Type B pancreatic cell (in vitro differentiated cells): Measurements from ENCODE around the gene CAPN15. TPM values are rescaled to one million over a fixed set of nuclear protein-coding genes. Genes with fewer than 3 reads are reported as not detected.

Experiments
- DNase-seq: peaks from one replicate; pipeline ENCODE4 v3.0.0; 2021; ENCODE audit warnings: mixed read lengths; ENCODE audit not compliant: unreplicated experiment; ENCODE audit errors: extremely low spot score
- H3K27ac Mint-ChIP-seq: 2 replicates; pipeline ENCODE4 v1.8.0; 2021; ENCODE audit warnings: mild to moderate bottlenecking, mixed read lengths
- H3K27me3 Mint-ChIP-seq: 2 replicates; pipeline ENCODE4 v1.8.0; 2021; ENCODE audit warnings: mixed read lengths
- H3K36me3 Mint-ChIP-seq: 2 replicates; pipeline ENCODE4 v1.8.0; 2021; ENCODE audit warnings: mixed read lengths
- H3K4me1 Mint-ChIP-seq: one replicate; pipeline ENCODE4 v1.8.0; 2021; ENCODE audit warnings: mixed read lengths; ENCODE audit not compliant: unreplicated experiment
- H3K4me3 Mint-ChIP-seq: 2 replicates; pipeline ENCODE4 v1.8.0; 2021; ENCODE audit warnings: mild to moderate bottlenecking, mixed read lengths
- H3K9me3 Mint-ChIP-seq: 2 replicates; pipeline ENCODE4 v1.8.0; 2021; ENCODE audit warnings: mixed read lengths
- total RNA-seq: library from RNA; stranded (reverse); gene quantifications from 2 replicates; pipeline ENCODE4 v1.2.1, GENCODE V29; 2021; ENCODE audit warnings: low replicate concordance
- TF ChIP-seq, protein P1 (sequence below): fragments of 200-600 bp; sonication (generic); conservative IDR thresholded peaks from 2 replicates; pipeline ENCODE4 v1.5.0; 2021; ENCODE audit warnings: antibody characterized with exemption, mild to moderate bottlenecking

Gene CAPN15
- total RNA-seq, 1 donor from 2014 or later: 52.3 TPM

DNA sequence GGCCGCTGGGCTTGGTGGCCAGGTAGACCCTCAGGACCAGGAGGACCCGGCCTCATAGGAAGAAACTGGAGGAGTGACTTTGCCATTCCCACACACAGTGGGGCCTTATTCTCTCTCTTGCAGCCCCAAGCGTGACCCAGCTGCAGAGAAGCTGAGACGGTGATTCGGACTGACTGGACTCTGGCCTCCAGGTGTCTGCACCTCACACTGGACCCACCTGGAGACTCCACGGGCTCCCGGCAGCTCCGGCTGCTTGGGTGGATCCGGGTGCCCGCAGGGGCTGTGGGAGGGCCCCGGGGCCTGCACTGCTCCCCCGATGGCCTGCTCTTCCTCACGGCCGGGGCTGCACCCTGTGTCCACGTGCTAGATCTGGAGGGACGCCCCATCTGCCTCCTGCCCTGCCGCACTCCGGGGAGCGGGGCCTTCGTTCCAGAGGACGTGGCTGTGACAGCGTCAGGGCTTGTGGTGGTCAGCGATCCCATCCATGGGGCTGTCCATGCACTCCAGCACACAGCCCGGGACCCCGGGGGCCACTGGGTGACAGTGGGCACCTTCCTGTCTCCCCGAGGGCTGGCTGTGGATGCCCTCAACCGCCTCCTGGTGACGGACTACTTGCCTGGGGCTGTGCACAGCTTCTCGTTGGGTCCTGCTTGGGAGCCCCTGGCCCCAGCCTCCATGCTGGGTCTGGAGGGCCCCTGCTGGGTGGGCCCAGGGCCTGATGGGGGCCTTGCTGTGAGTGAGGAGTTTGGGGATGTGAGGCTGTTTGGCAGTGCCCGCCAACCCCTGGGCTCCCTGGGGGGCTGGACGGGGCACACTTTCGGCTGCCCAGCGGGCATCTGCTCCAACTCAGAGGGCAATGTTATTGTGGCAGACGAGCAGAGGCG lies 40.1 kb downstream of the CAPN15 start:
- peaks cover 2% of the 10 kb centered on the region for H3K27me3 Mint-ChIP-seq
- no peaks in the 10 kb centered on the region for H3K36me3 Mint-ChIP-seq
- TF ChIP-seq, protein P1, sequence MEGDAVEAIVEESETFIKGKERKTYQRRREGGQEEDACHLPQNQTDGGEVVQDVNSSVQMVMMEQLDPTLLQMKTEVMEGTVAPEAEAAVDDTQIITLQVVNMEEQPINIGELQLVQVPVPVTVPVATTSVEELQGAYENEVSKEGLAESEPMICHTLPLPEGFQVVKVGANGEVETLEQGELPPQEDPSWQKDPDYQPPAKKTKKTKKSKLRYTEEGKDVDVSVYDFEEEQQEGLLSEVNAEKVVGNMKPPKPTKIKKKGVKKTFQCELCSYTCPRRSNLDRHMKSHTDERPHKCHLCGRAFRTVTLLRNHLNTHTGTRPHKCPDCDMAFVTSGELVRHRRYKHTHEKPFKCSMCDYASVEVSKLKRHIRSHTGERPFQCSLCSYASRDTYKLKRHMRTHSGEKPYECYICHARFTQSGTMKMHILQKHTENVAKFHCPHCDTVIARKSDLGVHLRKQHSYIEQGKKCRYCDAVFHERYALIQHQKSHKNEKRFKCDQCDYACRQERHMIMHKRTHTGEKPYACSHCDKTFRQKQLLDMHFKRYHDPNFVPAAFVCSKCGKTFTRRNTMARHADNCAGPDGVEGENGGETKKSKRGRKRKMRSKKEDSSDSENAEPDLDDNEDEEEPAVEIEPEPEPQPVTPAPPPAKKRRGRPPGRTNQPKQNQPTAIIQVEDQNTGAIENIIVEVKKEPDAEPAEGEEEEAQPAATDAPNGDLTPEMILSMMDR: no peak
- H3K4me1 Mint-ChIP-seq: peaks cover 23% of the 10 kb centered on the region
- H3K27ac Mint-ChIP-seq: no peak overlapping the region
- peak overlapping the region; percentile 54 for H3K4me3 Mint-ChIP-seq
- DNase-seq: no peak
- H3K9me3 Mint-ChIP-seq: no peaks in the 10 kb centered on the region

DNA sequence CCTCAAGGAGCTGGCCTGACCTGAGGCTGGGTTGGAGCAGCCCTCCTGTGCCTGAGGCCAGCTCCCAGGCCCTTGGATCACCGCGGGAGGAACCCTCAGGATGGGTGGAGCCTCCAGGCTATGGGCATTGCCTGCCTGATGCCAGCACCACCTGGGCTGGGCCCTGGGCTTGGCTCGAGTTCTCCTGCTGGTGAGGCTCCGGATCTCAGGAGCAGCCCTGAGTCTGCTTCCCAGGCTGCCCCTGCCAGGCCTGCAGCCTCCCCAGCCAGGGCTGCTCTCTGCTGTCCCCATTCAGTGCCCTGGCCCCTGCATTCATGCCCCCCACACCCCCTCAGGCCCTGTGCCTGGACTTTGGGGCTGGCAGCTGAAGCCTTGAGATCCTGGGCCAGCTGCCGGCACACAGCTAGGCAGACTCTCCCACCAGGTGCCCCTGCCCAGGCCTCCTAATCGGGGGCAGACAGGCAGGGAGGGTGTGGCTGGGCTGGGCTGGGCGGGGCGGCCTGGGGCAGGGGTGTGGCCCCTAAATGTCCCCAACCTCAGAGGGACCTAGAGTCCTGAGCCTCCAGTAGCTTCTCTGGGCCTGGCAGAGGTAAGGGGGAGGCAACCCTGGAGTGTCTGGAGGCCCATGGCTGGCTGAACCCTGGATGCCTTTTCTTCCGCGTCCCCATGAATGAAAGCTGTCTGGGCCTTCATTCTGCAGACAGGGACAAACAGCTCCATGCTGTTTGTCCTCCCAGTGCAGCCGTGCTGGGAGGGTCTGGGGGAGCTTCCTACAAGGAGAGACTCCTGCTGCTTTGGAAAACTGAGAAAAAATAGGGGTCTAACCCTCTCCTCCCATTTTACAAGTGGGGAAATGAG lies 41.1 kb downstream of the CAPN15 start:
- TF ChIP-seq, protein P1: no peak
- Mint-ChIP-seq H3K9me3 (no peaks in the 10 kb centered on the region), H3K27ac (peak overlapping the region; percentile 74), H3K27me3 (no peaks in the 10 kb centered on the region), H3K36me3 (no peaks in the 10 kb centered on the region), H3K4me3 (peak overlapping the region; percentile 88), H3K4me1 (peaks cover 21% of the 10 kb centered on the region)
- DNase-seq: no peak

DNA sequence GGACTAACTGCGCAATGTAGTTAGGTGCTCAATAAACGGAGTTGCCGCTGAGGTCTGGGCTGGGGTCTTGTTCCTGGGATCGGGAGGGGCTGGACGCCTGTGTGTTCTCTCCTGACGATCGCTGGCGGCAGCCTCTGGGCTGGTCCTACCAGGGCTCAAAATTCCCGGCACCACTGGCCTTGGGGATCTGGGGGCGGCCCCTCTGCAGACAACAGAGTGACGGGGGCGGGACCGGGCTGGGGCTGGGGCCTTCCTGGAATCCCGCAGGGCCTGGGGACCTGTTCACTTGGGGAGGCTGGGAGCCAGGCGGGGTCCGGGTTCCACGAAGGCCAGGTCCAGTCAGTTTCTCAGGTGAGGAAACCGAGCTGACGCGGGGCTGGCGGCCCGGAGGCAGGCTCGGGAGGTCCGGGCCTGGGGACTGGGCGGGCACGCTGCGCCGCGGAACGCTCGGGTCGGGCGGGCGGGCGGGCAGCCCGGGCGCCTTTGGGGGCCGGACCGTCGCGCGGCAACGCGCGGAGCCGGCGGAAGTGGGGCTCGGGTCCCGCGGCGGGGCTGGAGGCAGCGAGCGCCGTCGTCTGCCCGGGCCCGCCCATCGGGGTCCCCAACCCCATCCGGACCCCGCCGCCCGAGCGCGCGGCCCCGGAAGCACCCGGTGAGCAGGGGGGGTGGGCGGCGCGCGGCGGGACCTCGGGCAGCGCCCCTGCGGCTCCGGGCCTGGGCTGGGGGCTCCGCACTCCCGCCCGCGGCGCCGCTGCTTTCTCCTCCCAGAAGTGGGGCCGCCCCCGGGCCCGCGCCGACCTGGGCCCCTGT lies 42.1 kb downstream of the CAPN15 start, which contains the start of gene PIGQ:
Gene PIGQ, plus strand, starts transcription at position 524 of the 810 bp plus-strand sequence. CDS start 4,107 bp downstream, outside the sequence.
- Mint-ChIP-seq H3K27me3 (no peaks in the 10 kb centered on the region), H3K9me3 (no peaks in the 10 kb centered on the region), H3K4me1 (peaks cover 21% of the 10 kb centered on the region), H3K36me3 (no peaks in the 10 kb centered on the region), H3K27ac (peak within 1 kb of the TSS; percentile 74), H3K4me3 (peak within 1 kb of the TSS; percentile 89)
- no peak for DNase-seq
- TF ChIP-seq, protein P1: no peak

DNA sequence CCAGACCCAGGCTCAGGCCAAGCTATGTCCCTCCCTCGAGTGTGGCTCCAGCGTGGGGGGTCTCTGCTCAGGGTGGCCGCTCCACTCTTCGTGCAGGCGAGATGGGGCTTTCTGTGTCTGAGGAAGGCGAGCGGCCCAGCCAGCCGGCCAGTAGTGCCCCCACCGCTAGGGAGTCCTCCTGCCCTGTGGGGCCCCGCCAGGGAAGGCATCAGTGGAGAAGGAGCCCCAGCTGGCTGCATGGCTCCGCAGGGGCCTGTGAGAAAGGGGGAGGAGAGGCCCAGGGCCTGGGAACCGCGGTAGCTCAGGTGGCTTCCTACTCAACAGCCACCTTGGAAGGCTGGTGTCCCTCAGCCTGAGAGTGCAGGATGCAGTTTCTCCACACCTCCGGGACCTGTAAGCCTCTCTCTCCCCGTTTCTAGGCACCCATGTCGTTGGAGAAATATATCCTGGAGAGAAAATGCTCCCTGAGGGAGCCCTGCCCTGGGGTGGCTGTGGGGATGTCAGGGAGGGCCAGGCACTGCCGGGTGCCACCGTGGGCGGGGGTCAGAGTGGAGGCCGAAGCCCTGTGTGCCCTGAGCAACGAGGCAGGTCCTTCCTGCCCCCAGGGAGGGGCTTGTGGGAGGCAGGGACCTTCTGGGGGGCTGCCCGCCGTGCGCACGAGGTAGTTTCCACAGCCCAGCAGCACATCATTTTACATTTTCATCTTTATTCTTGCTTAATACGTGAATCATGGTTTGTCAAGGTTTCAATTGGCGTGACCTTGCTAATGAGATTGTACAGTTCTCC lies 45.5 kb downstream of the CAPN15 start:
- no peaks in the 10 kb centered on the region for H3K27me3 Mint-ChIP-seq
- H3K4me3 Mint-ChIP-seq: no peak overlapping the region
- TF ChIP-seq, protein P1: no peak
- no peak for DNase-seq
- H3K9me3 Mint-ChIP-seq: no peaks in the 10 kb centered on the region
- no peaks in the 10 kb centered on the region for H3K36me3 Mint-ChIP-seq
- peaks cover 21% of the 10 kb centered on the region for H3K4me1 Mint-ChIP-seq
- no peak overlapping the region for H3K27ac Mint-ChIP-seq
